Thoracic aorta (tissue), 2 donors: ENCODE data around the gene COPA. TPM values are rescaled to one million over a fixed set of nuclear protein-coding genes. Genes with fewer than 3 reads are reported as not detected.

Experiments used
- ATAC-seq: fragments of 150-250 bp; one replicate; pipeline ENCODE4 v1.8.0; 2017; ENCODE audit warnings: low read depth; ENCODE audit not compliant: insufficient number of reproducible peaks, low FRiP score
- DNase-seq: peaks from one replicate; pipeline ENCODE4 v3.0.0-alpha.2; 2020; ENCODE audit warnings: low spot score
- H3K27ac ChIP-seq, 2 donors: fragments of 200-600 bp; sonication (generic); 1 replicate in 1 of 2; 2 replicates in 1 of 2; pipeline ENCODE4 v1.5.1; 2016; ENCODE audit warnings: mild to moderate bottlenecking in 2 of 2, moderate library complexity in 2 of 2
- H3K27me3 ChIP-seq: fragments of 200-600 bp; sonication (generic); replicated peaks from 2 replicates; pipeline ENCODE4 v1.6.0; 2016; ENCODE audit warnings: mild to moderate bottlenecking; ENCODE audit not compliant: insufficient read depth
- H3K36me3 ChIP-seq: fragments of 200-600 bp; sonication (generic); one replicate; pipeline ENCODE4 v1.5.1; 2016
- H3K4me1 ChIP-seq, 2 donors: fragments of 200-600 bp; sonication (generic); 1 replicate in 1 of 2; 2 replicates in 1 of 2; pipeline versions ENCODE4 v1.5.1 to v1.6.0; 2016; ENCODE audit warnings: low read depth in 2 of 2, mild to moderate bottlenecking in 1 of 2; ENCODE audit not compliant: control insufficient read depth in 1 of 2
- H3K4me3 ChIP-seq: fragments of 200-600 bp; sonication (generic); 2 replicates; pipeline ENCODE4 v1.5.1; 2016; ENCODE audit warnings: mild to moderate bottlenecking
- H3K9me3 ChIP-seq: fragments of 200-600 bp; sonication (generic); 2 replicates; pipeline ENCODE4 v1.5.1; 2016
- CTCF ChIP-seq: fragments of 200-600 bp; sonication (generic); IDR thresholded peaks from one replicate; pipeline ENCODE4 v1.5.1; 2019; ENCODE audit warnings: antibody characterized with exemption
- total RNA-seq, 2 donors: library from RNA; depleted of rRNA; stranded (reverse); fragments of >200 nt; gene quantifications; one replicate each; pipeline versions ENCODE4 v1.1.0 to v1.2.3, GENCODE V29; 2016

Gene COPA
- total RNA-seq, 2 donors from 2014 or later = 114 to 162 TPM

- TF ChIP-seq CTCF = no peak
- no peaks in the 10 kb centered on the region for H3K27me3 ChIP-seq
- H3K4me3 ChIP-seq = peak overlapping the region; percentile 100
- H3K36me3 ChIP-seq = no peaks in the 10 kb centered on the region
- H3K4me1 ChIP-seq = peaks cover 37 to 48% of the 10 kb centered on the region in 2 donors
- H3K9me3 ChIP-seq = no peaks in the 10 kb centered on the region
- DNase-seq (no peak), ATAC-seq (peak; percentile 60)
- H3K27ac ChIP-seq = peak overlapping the region; percentile 97 to 99
Observed at GRCh38 chr1:160261556-160261892, 81.5 kb downstream of the COPA start.

GRCh38 chr1:160260406-160261382 lies 82.4 kb downstream of the COPA start:
- DNase-seq = no peak
- Histone ChIP-seq H3K27me3 (no peaks in the 10 kb centered on the region), H3K4me1 (peaks cover 39 to 55% of the 10 kb centered on the region in 2 donors), H3K4me3 (peak overlapping the region; percentile 100), H3K27ac (peak overlapping the region; percentile 97 to 99), H3K36me3 (no peaks in the 10 kb centered on the region), H3K9me3 (no peaks in the 10 kb centered on the region)
- ATAC-seq = no peak
- no peak for TF ChIP-seq CTCF

GRCh38 chr1:160258177-160258798 lies 84.8 kb downstream of the COPA start:
- Histone ChIP-seq H3K36me3 (no peaks in the 10 kb centered on the region), H3K27ac (no peak overlapping the region), H3K4me1 (peaks cover 39 to 59% of the 10 kb centered on the region in 2 donors), H3K27me3 (no peaks in the 10 kb centered on the region), H3K4me3 (no peak overlapping the region), H3K9me3 (no peaks in the 10 kb centered on the region)
- ATAC-seq (no peak), DNase-seq (no peak)
- TF ChIP-seq CTCF = no peak

- no peaks in the 10 kb centered on the region for H3K27me3 ChIP-seq
- no peaks in the 10 kb centered on the region for H3K36me3 ChIP-seq
- no peak for ATAC-seq
- H3K9me3 ChIP-seq = no peaks in the 10 kb centered on the region
- no peak for TF ChIP-seq CTCF
- no peak overlapping the region for H3K4me3 ChIP-seq
- peaks cover 36 to 59% of the 10 kb centered on the region in 2 donors for H3K4me1 ChIP-seq
- no peak for DNase-seq
- no peak overlapping the region for H3K27ac ChIP-seq
Observed at GRCh38 chr1:160257411-160258015, 85.5 kb downstream of the COPA start.
